Measurements from ENCODE around the gene ZIC1.

ZIC1 gene

GRCh38 chr3:147369231-147369630, 39.9 kb upstream of the ZIC1 start:
- no peak for TF ChIP-seq CTCF (IDR thresholded peaks at IDR 0.05; ENCODE audit: insufficient read depth, low read length, poor library complexity, severe bottlenecking)
- Histone ChIP-seq H3K27me3 (replicated peaks; ENCODE audit: control insufficient read depth, insufficient read depth, low read length) (peaks cover 2% of the 10 kb centered on the region), H3K4me3 (replicated peaks; ENCODE audit: low read depth, low read length) (no peak overlapping the region), H3K36me3 (ENCODE audit: control insufficient read depth, insufficient read depth, low read length) (no peaks in the 10 kb centered on the region)
- DNase-seq (ENCODE audit: extremely low read depth, insufficient read length), result no peak

GRCh38 chr3:147369661-147370123, 39.5 kb upstream of the ZIC1 start:
- peaks cover 2% of the 10 kb centered on the region for H3K27me3 ChIP-seq (replicated peaks; ENCODE audit: control insufficient read depth, insufficient read depth, low read length)
- H3K36me3 ChIP-seq (ENCODE audit: control insufficient read depth, insufficient read depth, low read length), result no peaks in the 10 kb centered on the region
- TF ChIP-seq CTCF (IDR thresholded peaks at IDR 0.05; ENCODE audit: insufficient read depth, low read length, poor library complexity, severe bottlenecking), result no peak
- H3K4me3 ChIP-seq (replicated peaks; ENCODE audit: low read depth, low read length), result no peak overlapping the region
- DNase-seq (ENCODE audit: extremely low read depth, insufficient read length), result no peak

- H3K4me3 ChIP-seq (replicated peaks; ENCODE audit: low read depth, low read length), result no peak overlapping the region
- H3K27me3 ChIP-seq (replicated peaks; ENCODE audit: control insufficient read depth, insufficient read depth, low read length), result peaks cover 2% of the 10 kb centered on the region
- no peak for DNase-seq (ENCODE audit: extremely low read depth, insufficient read length)
- TF ChIP-seq CTCF (IDR thresholded peaks at IDR 0.05; ENCODE audit: insufficient read depth, low read length, poor library complexity, severe bottlenecking), result no peak
- H3K36me3 ChIP-seq (ENCODE audit: control insufficient read depth, insufficient read depth, low read length), result no peaks in the 10 kb centered on the region
Measured at GRCh38 chr3:147370349-147370748, 38.8 kb upstream of the ZIC1 start.

GRCh38 chr3:147371140-147371539, 38.0 kb upstream of the ZIC1 start:
- H3K27me3 ChIP-seq (replicated peaks; ENCODE audit: control insufficient read depth, insufficient read depth, low read length), result peaks cover 2% of the 10 kb centered on the region
- DNase-seq (ENCODE audit: extremely low read depth, insufficient read length), result no peak
- H3K36me3 ChIP-seq (ENCODE audit: control insufficient read depth, insufficient read depth, low read length), result no peaks in the 10 kb centered on the region
- no peak for TF ChIP-seq CTCF (IDR thresholded peaks at IDR 0.05; ENCODE audit: insufficient read depth, low read length, poor library complexity, severe bottlenecking)
- H3K4me3 ChIP-seq (replicated peaks; ENCODE audit: low read depth, low read length), result no peak overlapping the region

- H3K27me3 ChIP-seq (replicated peaks; ENCODE audit: control insufficient read depth, insufficient read depth, low read length), result peaks cover 2% of the 10 kb centered on the region
- H3K36me3 ChIP-seq (ENCODE audit: control insufficient read depth, insufficient read depth, low read length), result no peaks in the 10 kb centered on the region
- no peak overlapping the region for H3K4me3 ChIP-seq (replicated peaks; ENCODE audit: low read depth, low read length)
- no peak for DNase-seq (ENCODE audit: extremely low read depth, insufficient read length)
- no peak for TF ChIP-seq CTCF (IDR thresholded peaks at IDR 0.05; ENCODE audit: insufficient read depth, low read length, poor library complexity, severe bottlenecking)
Measured at GRCh38 chr3:147371771-147372340, 37.3 kb upstream of the ZIC1 start.

GRCh38 chr3:147372525-147373027, 36.6 kb upstream of the ZIC1 start:
- Histone ChIP-seq H3K36me3 (ENCODE audit: control insufficient read depth, insufficient read depth, low read length) (no peaks in the 10 kb centered on the region), H3K4me3 (replicated peaks; ENCODE audit: low read depth, low read length) (no peak overlapping the region), H3K27me3 (replicated peaks; ENCODE audit: control insufficient read depth, insufficient read depth, low read length) (peaks cover 2% of the 10 kb centered on the region)
- TF ChIP-seq CTCF (IDR thresholded peaks at IDR 0.05; ENCODE audit: insufficient read depth, low read length, poor library complexity, severe bottlenecking), result no peak
- no peak for DNase-seq (ENCODE audit: extremely low read depth, insufficient read length)

Measured in GM06990 (cell line).